CD4-positive, alpha-beta T cell treated with Interferon alpha-2 for 1 hour (primary cell): Measurements from ENCODE around the gene MS4A10.
"Not testable (repeated sequence)": the region's sequence is repeated elsewhere in the genome, so short reads cannot be mapped to it uniquely, and the experiment has no call there.

ENCODE experiments used
- DNase-seq, 2 donors: peaks; one replicate each; pipeline ENCODE4 v3.0.0-alpha.2; 2020 to 2022

MS4A10 gene

GRCh38 chr11:60790726-60791125, 5.6 kb downstream of the MS4A10 start:
- no peak for DNase-seq

GRCh38 chr11:60791153-60791933, 6.2 kb downstream of the MS4A10 start:
- DNase-seq: no peak

- DNase-seq: no peak
Observed at GRCh38 chr11:60792521-60792920, 7.4 kb downstream of the MS4A10 start.

DNA sequence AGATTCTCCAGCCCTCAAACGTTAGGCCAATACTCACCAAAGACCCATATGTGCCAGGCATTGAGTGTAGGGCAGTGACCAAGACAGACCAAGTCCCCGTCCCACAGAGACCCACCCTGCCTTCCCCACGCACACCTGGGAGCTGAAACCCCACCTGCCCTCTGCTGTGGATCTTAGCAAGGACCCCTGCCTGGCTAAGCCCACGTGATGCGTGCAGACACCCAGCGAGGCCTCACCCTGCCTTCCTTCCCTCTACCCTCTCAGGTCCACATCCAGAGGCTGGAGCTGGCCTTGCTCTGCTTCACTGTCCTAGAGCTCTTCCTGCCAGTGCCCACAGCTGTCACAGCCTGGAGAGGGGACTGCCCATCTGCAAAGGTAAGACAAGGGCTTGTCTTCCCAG, 10.2 kb downstream of the MS4A10 start:
- DNase-seq: no peak

DNA sequence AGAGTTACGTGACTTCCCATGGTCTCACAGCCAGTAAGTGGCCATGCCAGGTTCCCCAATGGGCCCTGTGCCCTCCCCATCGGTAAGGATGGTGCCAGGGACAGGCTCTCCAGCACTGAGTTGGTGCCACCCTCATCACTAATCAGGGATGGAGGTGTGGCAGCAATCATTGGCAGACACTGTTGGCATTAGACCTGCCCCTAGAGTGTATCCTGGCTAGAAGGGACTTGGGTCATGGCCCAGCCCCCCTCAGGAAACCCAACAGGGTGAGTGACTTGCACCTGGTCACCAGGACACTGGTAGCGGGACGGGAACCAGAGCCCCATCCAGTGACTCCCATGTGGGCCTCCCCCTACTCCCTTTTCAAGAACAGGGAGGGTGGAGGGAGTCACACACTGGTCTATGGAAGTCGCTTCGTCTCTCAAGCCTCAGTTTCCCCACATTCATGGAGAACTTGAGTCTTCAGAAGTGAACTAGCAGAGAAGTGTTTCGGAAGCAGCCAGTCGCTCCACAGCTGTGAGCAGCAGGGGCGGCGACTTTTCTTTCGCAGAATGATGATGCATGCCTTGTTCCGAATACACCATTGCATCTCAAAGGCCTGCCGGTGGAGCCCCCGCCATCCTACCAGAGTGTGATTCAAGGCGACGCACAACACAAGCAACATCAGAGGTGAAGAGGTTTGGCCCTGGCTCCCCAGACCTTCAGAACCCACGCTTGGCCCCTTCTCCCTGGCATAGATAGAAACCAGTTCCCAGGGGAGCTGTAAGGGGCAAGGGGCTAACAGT, 12.9 kb downstream of the MS4A10 start:
- DNase-seq: no peak

DNA sequence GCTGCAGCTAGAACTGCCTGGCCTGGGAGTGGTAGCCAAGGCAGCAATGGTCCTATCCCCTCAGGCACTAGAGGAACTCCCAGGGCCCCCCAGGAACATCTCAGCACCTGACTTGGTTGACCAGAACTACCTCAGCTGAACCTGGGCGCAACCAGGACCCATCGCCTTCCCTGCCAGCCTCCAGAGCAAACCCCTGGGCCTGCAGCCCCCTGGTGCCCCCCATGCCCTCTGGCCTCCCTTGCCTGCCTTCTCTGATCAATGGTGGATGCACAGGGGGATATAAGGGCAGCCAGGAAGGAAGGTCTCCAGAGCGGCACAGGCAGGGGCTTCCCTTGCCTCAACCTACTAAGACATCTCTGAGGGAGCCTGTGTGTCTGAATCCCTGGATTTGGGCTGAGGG, 13.5 kb downstream of the MS4A10 start:
- DNase-seq: no peak

GRCh38 chr11:60801194-60801593, 16.1 kb downstream of the MS4A10 start:
- DNase-seq: no peak

DNA sequence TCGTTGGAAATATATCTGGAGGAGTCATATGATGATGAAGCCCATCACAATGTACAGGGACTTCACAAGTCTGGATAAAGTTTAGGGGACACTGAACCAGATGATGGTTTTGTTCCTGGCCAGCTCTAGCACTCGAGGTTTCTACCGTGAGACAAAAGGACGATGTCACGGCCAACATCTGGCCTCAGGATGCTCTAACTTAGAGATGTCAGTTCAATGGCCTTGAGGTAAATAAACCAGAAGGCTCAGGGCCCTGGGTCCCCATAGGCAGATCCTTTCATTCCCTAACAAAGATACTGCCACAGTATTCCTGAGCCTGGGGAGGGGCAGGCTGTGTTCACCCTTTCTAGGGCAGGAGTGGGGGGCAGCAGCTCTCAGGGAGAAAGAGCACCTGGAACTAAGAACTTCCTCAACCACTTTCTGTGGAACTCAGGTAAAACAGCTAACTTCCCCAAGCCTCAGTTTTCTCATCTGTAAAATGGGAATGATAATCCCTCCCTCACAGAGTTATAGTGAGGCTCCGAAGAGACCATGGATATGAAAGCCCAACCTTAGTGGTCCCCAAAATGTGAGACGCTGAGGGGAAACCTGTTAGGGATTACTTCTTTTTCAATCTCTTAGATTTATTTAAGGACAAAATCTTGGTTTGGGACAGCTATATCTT, 18.3 kb downstream of the MS4A10 start:
- no peak for DNase-seq

DNA sequence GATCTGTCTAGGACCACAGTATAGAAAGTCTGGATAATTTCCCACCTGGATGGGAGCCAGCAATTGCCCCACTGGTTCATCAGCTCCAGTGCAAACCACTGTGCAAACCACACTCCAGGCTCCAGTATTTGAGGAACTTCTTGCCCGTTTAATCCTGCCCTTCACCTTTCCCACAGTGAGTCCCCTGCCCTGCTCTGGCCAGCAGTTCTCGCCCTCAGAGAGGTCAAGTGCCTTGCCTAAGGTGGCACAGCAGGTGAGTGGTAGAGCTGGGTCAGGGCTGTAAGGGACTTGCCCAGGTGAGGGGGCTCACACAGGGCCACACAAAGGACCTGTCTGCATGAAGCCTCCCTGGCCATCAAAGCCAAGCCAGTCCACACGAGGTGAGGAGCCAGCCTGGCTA, 24.1 kb downstream of the MS4A10 start:
- no peak for DNase-seq

GRCh38 chr11:60809691-60810090, 24.6 kb downstream of the MS4A10 start:
- no peak for DNase-seq

GRCh38 chr11:60810151-60810550, 25.0 kb downstream of the MS4A10 start:
- DNase-seq: no peak

DNA sequence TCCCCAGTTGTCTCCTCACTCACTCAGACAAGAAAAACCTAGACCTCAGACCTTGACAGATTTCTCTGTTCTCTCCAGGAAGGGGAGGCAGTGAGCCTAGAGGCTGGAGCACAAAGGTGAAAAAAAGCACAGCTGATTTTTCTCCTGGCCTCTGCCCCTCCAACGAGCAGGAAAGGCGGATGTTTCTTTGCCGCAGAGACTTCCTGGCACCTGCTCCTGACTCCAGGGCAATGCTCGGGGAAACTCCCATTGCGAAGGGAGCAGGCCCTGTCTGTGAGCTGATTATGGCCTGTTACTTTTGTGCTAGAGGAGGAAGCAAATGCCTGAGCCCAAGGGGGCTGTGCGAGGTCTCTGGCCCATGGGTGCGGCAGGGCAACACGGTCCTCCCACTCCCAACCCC, 25.4 kb downstream of the MS4A10 start:
- no peak for DNase-seq

GRCh38 chr11:60813324-60813723, 28.2 kb downstream of the MS4A10 start:
- DNase-seq: no peak

GRCh38 chr11:60814112-60814511, 29.0 kb downstream of the MS4A10 start:
- DNase-seq: no peak

DNA sequence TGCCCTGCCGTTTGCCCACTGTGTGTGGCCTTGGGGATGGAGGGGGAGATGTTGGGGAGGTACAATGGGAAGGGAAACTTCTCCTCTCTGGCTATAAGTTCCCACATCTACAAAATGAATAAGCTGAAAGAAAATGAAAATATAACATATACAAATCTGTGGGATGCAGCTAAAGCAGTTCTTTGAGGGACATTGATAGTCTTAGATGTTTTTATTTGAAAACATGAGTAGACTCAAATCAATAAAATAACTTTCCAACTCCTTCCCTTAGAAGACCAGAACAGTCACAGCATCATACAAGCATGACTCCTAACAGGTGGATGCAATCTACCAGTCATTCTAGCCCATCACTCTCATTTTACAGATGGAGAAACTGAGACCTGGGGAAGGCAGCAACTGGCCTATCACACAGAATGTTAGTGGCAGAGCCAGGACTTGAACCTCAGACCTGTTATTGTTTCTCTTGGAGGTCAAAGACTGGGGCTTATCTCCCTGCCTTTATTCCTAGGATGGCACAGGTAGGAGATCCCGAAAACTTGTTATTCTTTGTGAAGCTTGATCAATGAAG, 31.5 kb downstream of the MS4A10 start:
- no peak for DNase-seq

DNA sequence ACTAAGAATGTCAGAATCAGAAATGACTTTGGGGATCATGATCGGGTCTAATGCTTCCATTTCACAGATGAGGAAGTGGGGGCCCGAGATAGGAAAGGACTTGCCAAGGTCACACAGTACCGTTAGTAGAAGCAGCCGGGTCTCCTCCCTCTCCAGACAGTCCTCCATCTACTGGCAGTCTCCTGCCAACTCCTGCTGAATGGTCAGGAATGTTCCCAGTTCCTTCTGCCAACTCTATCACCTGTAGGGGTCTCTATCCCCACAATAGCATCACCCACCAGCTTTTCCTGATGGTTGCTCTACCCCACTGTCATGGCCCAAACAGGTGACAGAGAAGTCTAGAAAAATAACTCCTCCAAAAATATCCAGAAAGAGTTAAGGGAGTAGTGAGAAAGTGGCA, 32.9 kb downstream of the MS4A10 start:
- no peak for DNase-seq

DNA sequence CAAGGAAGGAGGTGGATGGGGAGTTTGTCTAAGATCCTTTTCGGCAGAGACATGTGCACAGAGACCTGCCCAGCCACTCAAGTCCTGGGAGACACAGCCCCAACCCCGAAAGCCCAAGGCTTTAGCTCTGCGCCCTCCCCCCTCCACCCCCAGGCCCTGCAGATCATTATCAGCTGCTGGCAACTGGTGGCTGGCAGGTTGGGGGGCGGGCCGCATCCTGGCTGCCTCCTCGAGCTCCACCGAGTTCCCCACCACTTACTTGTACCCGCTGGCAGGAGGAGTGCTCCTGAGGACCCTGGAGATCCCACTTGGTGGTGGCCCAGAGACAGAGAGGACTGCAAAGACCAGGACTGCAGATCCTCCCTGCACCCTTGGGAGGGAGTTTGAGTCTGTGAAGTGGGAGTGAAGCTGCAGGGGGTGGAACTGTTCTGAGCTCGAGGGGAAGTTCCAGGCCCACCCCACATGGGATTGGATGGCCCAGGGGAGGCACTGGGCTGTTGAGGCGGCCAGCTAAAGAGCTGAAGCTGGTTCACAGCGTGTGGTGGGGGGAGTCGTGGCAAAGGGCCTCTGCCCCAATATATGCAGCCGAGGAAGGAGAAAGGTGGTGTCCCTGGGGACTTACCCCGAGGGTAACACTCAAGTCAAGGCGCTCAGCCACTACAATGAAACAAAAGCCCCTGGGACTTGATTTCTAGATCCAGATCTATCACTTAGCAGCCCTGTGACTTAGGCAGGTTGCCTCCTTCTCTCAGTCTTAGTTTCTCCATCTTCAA, 36.9 kb downstream of the MS4A10 start:
- no peak for DNase-seq

- DNase-seq: not testable (repeated sequence)
Observed at GRCh38 chr11:60823745-60824306, 38.7 kb downstream of the MS4A10 start.

- no peak for DNase-seq
Observed at GRCh38 chr11:60825118-60825517, 40.0 kb downstream of the MS4A10 start.

GRCh38 chr11:60825790-60826189, 40.7 kb downstream of the MS4A10 start:
- no peak for DNase-seq

- DNase-seq: no peak
Observed at GRCh38 chr11:60830478-60831142, 45.5 kb downstream of the MS4A10 start.

DNA sequence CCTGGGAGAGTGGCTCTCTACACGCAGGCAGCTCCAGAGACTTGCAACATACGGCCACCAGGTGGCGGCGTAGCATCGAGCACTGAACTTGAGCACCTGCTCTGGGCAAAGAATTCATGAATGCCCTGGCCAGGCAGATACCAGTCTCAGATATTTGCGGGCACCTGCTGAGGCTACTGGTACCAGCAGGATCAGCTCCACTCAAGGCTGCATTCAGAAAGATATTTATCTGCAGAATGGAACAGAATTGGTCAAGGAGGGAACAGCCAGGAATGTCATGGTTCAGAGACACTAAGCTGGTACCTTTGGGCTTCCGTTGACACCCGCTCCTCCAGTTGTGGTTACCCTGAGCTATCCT, 46.0 kb downstream of the MS4A10 start:
- DNase-seq: peak; percentile 76 to 81
